Fibroblast of lung (primary cell): ENCODE measurements around the gene DUSP1. TPM values are rescaled to one million over a fixed set of nuclear protein-coding genes. Genes with fewer than 3 reads are reported as not detected.

Source experiments
- DNase-seq, 2 donors: peaks; one replicate each; pipeline versions ENCODE4 v3.0.0 to v3.0.0-alpha.2; 2010; ENCODE audit warnings: low read depth in 2 of 2
- H2AFZ ChIP-seq: 2 replicates; pipeline ENCODE4 v1.5.1; 2012; ENCODE audit warnings: low read length, control low read depth, inconsistent platforms
- H3K27ac ChIP-seq: 2 replicates; pipeline ENCODE4 v1.5.1; 2011; ENCODE audit warnings: low read length, control low read depth; ENCODE audit not compliant: insufficient read depth
- H3K27me3 ChIP-seq: 2 replicates; pipeline ENCODE4 v1.5.1; 2011; ENCODE audit warnings: mild to moderate bottlenecking, low read length; ENCODE audit not compliant: control insufficient read depth, insufficient read depth
- H3K36me3 ChIP-seq: 2 replicates; pipeline ENCODE4 v1.5.1; 2011; ENCODE audit warnings: low read length; ENCODE audit not compliant: control insufficient read depth, insufficient read depth
- H3K4me1 ChIP-seq: 2 replicates; pipeline ENCODE4 v1.5.1; 2011; ENCODE audit warnings: low read length; ENCODE audit not compliant: control insufficient read depth, insufficient read depth; ENCODE audit errors: extremely low read depth
- H3K4me2 ChIP-seq: 2 replicates; pipeline ENCODE4 v1.5.1; 2011; ENCODE audit warnings: low read length, control low read depth; ENCODE audit not compliant: insufficient read depth; ENCODE audit errors: extremely low read depth
- H3K4me3 ChIP-seq, 4 experiments: fragments of 200-600 bp in 1 of 4; sonication (generic) in 1 of 4; replicated peaks in 1 of 4; 2 replicates each; pipeline ENCODE4 v1.5.1; 2011 to 2016; ENCODE audit warnings: low read length in 4 of 4, low read depth in 3 of 4, mild to moderate bottlenecking in 3 of 4, control low read depth in 2 of 4, inconsistent platforms in 1 of 4, mixed read lengths in 1 of 4; ENCODE audit not compliant: insufficient read depth in 1 of 4; ENCODE audit errors: control extremely low read depth in 1 of 4
- H3K79me2 ChIP-seq: 2 replicates; pipeline ENCODE4 v1.5.1; 2012; ENCODE audit warnings: mild to moderate bottlenecking, low read length, inconsistent platforms; ENCODE audit not compliant: control insufficient read depth, insufficient read depth
- H3K9ac ChIP-seq: 2 replicates; pipeline ENCODE4 v1.5.1; 2011; ENCODE audit warnings: mild to moderate bottlenecking, low read length, control low read depth; ENCODE audit not compliant: insufficient read depth
- H3K9me3 ChIP-seq: 2 replicates; pipeline ENCODE4 v1.5.1; 2012; ENCODE audit warnings: low read depth, low read length; ENCODE audit not compliant: control insufficient read depth, insufficient read depth
- H4K20me1 ChIP-seq: 2 replicates; pipeline ENCODE4 v1.5.1; 2011; ENCODE audit warnings: low read length; ENCODE audit not compliant: control insufficient read depth, insufficient read depth; ENCODE audit errors: extremely low read depth
- CTCF ChIP-seq, 2 donors: IDR thresholded peaks in 1 of 2; conservative IDR thresholded peaks in 1 of 2; 1 replicate in 1 of 2; 2 replicates in 1 of 2; pipeline ENCODE4 v1.5.1; 2011 to 2012; ENCODE audit warnings: low read length in 2 of 2, control low read depth in 1 of 2, inconsistent platforms in 1 of 2, low read depth in 1 of 2, mild to moderate bottlenecking in 1 of 2
- EZH2 ChIP-seq: IDR thresholded peaks from 2 replicates; pipeline ENCODE4 v1.5.1; 2012; ENCODE audit warnings: low read length, control low read depth, mild to moderate bottlenecking; ENCODE audit errors: missing control alignments
- polyA plus RNA-seq, 2 donors: library from polyadenylated mRNA; depleted of rRNA in 1 of 2; stranded (reverse) in 1 of 2; unstranded in 1 of 2; fragments of >200 nt; gene quantifications; 2 replicates each; pipeline ENCODE4 v1.2.1, GENCODE V29; 2011 to 2012; ENCODE audit warnings: missing spikeins in 1 of 2
- total RNA-seq: library from RNA; depleted of rRNA; stranded (reverse); fragments of >200 nt; gene quantifications from 2 replicates; pipeline ENCODE4 v1.2.1, GENCODE V29; 2014

The DUSP1 gene
- total and polyA plus RNA-seq, 2 donors (not counting 1 experiment from before 2014, with no cell fraction given), result 121 to 148 TPM

- peak overlapping the region; percentile 14 for H2AFZ ChIP-seq
- TF ChIP-seq EZH2 (no peak), CTCF (conservative IDR thresholded peaks at IDR 0.05 in 1 of 2, IDR thresholded peaks at IDR 0.05 in 1 of 2; ENCODE audit: low read depth in 1 of 2, low read length in 2 of 2) (no peak)
Observed at GRCh38 chr5:172741206-172741582, 29.8 kb downstream of the DUSP1 start.

GRCh38 chr5:172740428-172741205 lies 30.4 kb downstream of the DUSP1 start:
- no peaks in the 10 kb centered on the region for H3K9me3 ChIP-seq
- DNase-seq, result peak; percentile 87 to 94
- no peak overlapping the region for H3K4me3 ChIP-seq
- peak overlapping the region; percentile 64 for H3K9ac ChIP-seq
- H3K79me2 ChIP-seq, result no peaks in the 10 kb centered on the region
- H3K27me3 ChIP-seq, result no peaks in the 10 kb centered on the region
- H3K36me3 ChIP-seq, result no peaks in the 10 kb centered on the region
- TF ChIP-seq CTCF (conservative IDR thresholded peaks at IDR 0.05 in 1 of 2, IDR thresholded peaks at IDR 0.05 in 1 of 2; ENCODE audit: low read depth in 1 of 2, low read length in 2 of 2), result no peak
- TF ChIP-seq EZH2, result no peak
- H2AFZ ChIP-seq, result no peak overlapping the region
- H3K4me1 ChIP-seq, result peaks cover 6% of the 10 kb centered on the region
- H3K27ac ChIP-seq, result peak overlapping the region; percentile 93
- no peaks in the 10 kb centered on the region for H4K20me1 ChIP-seq
- H3K4me2 ChIP-seq, result peak overlapping the region; percentile 62

More at GRCh38 chr5:172741206-172741582, 29.8 kb downstream of the DUSP1 start:
- peak overlapping the region; percentile 62 for H3K4me2 ChIP-seq
- peak overlapping the region; percentile 93 for H3K27ac ChIP-seq
- H3K4me1 ChIP-seq, result peaks cover 4% of the 10 kb centered on the region
- no peak overlapping the region for H3K4me3 ChIP-seq
- H3K36me3 ChIP-seq, result no peaks in the 10 kb centered on the region
- H3K27me3 ChIP-seq, result no peaks in the 10 kb centered on the region
- peak overlapping the region; percentile 5 for H3K9ac ChIP-seq
- H3K9me3 ChIP-seq, result no peaks in the 10 kb centered on the region
- no peaks in the 10 kb centered on the region for H3K79me2 ChIP-seq
- no peaks in the 10 kb centered on the region for H4K20me1 ChIP-seq
- DNase-seq, result no peak

- no peaks in the 10 kb centered on the region for H3K9me3 ChIP-seq
- no peak overlapping the region for H3K4me2 ChIP-seq
- H3K27ac ChIP-seq, result no peak overlapping the region
- H4K20me1 ChIP-seq, result no peaks in the 10 kb centered on the region
- H3K36me3 ChIP-seq, result no peaks in the 10 kb centered on the region
- H3K4me3 ChIP-seq, result no peak overlapping the region
- TF ChIP-seq CTCF (conservative IDR thresholded peaks at IDR 0.05 in 1 of 2, IDR thresholded peaks at IDR 0.05 in 1 of 2; ENCODE audit: low read depth in 1 of 2, low read length in 2 of 2) (no peak), EZH2 (no peak)
- DNase-seq, result no peak
- peaks cover 7% of the 10 kb centered on the region for H3K4me1 ChIP-seq
- H3K79me2 ChIP-seq, result no peaks in the 10 kb centered on the region
- H3K27me3 ChIP-seq, result no peaks in the 10 kb centered on the region
- H2AFZ ChIP-seq, result no peak overlapping the region
- no peak overlapping the region for H3K9ac ChIP-seq
Observed at GRCh38 chr5:172739375-172739774, 31.6 kb downstream of the DUSP1 start.
